ENCODE data around the gene PIAS3. TPM values are rescaled to one million over a fixed set of nuclear protein-coding genes. Genes with fewer than 3 reads are reported as not detected.

PIAS3 gene
- total and polyA plus RNA-seq, 2 experiments from 2014 or later: 35.7 to 45.4 TPM

DNA sequence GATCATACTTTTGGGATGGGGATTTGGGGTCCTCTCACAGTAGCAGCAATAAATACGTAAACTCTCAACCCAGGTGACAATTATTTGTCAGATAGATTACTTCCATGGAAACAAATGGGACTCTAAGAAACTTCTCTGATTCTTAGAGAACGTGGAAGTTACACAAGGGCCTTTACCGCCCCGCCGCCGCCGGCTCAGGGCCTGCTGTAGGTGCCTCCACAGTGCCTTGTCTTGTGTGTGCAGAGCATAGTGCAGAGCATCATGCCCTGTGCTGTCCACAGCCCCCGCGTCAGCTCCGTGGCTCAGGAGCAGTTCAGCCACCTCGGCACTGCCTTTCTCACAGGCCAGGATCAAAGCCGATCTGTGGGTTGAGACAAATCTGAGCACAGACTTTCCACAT lies 15.8 kb upstream of the PIAS3 start (continued):
- TF ChIP-seq, protein P1, sequence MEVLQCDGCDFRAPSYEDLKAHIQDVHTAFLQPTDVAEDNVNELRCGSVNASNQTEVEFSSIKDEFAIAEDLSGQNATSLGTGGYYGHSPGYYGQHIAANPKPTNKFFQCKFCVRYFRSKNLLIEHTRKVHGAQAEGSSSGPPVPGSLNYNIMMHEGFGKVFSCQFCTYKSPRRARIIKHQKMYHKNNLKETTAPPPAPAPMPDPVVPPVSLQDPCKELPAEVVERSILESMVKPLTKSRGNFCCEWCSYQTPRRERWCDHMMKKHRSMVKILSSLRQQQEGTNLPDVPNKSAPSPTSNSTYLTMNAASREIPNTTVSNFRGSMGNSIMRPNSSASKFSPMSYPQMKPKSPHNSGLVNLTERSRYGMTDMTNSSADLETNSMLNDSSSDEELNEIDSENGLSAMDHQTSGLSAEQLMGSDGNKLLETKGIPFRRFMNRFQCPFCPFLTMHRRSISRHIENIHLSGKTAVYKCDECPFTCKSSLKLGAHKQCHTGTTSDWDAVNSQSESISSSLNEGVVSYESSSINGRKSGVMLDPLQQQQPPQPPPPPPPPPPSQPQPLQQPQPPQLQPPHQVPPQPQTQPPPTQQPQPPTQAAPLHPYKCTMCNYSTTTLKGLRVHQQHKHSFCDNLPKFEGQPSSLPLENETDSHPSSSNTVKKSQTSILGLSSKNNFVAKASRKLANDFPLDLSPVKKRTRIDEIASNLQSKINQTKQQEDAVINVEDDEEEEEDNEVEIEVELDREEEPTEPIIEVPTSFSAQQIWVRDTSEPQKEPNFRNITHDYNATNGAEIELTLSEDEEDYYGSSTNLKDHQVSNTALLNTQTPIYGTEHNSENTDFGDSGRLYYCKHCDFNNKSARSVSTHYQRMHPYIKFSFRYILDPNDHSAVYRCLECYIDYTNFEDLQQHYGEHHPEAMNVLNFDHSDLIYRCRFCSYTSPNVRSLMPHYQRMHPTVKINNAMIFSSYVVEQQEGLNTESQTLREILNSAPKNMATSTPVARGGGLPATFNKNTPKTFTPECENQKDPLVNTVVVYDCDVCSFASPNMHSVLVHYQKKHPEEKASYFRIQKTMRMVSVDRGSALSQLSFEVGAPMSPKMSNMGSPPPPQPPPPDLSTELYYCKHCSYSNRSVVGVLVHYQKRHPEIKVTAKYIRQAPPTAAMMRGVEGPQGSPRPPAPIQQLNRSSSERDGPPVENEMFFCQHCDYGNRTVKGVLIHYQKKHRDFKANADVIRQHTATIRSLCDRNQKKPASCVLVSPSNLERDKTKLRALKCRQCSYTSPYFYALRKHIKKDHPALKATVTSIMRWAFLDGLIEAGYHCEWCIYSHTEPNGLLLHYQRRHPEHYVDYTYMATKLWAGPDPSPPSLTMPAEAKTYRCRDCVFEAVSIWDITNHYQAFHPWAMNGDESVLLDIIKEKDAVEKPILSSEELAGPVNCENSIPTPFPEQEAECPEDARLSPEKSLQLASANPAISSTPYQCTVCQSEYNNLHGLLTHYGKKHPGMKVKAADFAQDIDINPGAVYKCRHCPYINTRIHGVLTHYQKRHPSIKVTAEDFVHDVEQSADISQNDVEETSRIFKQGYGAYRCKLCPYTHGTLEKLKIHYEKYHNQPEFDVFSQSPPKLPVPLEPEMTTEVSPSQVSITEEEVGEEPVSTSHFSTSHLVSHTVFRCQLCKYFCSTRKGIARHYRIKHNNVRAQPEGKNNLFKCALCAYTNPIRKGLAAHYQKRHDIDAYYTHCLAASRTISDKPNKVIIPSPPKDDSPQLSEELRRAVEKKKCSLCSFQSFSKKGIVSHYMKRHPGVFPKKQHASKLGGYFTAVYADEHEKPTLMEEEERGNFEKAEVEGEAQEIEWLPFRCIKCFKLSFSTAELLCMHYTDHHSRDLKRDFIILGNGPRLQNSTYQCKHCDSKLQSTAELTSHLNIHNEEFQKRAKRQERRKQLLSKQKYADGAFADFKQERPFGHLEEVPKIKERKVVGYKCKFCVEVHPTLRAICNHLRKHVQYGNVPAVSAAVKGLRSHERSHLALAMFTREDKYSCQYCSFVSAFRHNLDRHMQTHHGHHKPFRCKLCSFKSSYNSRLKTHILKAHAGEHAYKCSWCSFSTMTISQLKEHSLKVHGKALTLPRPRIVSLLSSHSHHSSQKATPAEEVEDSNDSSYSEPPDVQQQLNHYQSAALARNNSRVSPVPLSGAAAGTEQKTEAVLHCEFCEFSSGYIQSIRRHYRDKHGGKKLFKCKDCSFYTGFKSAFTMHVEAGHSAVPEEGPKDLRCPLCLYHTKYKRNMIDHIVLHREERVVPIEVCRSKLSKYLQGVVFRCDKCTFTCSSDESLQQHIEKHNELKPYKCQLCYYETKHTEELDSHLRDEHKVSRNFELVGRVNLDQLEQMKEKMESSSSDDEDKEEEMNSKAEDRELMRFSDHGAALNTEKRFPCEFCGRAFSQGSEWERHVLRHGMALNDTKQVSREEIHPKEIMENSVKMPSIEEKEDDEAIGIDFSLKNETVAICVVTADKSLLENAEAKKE (CRISPR knock-in tag; IDR thresholded peaks at IDR 0.05): no peak
- TF ChIP-seq NANOG (IDR thresholded peaks at IDR 0.05; ENCODE audit: borderline replicate concordance) (no peak), EZH2phosphoT487 (IDR thresholded peaks at IDR 0.05; ENCODE audit: unreplicated experiment) (no peak), ZNF331 (CRISPR knock-in tag; IDR thresholded peaks at IDR 0.05; ENCODE audit: low read depth) (no peak)

DNA sequence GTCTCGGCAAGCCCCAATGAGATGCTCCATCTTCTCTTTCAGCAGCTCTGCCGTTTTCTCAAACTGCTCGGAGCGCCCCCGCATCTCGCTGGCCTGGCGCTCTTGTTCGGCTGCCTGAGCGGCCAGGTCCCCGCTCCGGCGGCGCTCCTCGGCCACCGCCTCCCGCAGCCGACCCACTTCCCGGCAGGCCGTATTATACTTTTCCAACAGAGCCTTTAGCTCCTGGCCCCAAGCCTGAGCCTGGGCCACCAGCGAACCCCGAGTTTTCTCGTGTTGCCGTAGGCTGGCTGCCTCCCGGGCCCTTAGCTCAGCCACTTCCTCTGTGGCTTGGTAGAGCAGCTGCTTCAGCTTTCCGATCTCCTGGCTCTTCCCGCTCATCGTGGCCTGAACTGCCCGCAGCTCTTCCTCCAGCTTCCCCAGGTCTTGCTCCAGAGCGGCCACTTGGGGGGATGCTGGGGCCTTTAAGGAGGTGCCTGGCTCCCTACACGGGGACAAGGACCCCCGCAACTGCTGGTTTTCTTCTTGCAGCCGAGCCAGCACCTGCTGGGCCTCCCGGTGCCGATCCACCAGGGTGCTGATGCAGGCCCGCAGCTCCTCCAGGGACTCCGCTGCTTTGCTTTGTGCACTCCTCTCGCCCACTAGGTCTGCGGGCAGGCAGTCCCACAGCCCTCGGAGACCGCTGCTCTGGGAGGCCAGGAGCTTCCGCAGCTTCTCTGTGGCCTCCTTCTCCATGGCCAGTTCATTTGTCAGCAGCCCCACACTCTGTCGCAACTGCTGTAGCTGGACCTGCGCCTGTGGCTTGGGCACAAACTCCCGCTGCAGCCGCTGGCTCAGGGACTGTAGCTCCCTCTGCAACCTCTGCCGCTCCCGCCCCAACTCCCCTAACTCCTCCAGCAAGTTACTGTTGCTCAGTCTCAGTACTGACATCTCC lies 13.4 kb upstream of the PIAS3 start:
- 0 out of 3 replicates have a peak, but pooled peaks cover 4% of the 10 kb centered on the region for H3K9me3 Mint-ChIP-seq
- Histone ChIP-seq H3K79me2 (replicated peaks; ENCODE audit: insufficient read depth) (no peaks in the 10 kb centered on the region), H3F3A (replicated peaks; ENCODE audit: low read depth) (0 out of 2 replicates have a peak, but pooled peaks cover 7% of the 10 kb centered on the region), H3K4me2 (peak overlapping the region; percentile 86), H3K9me2 (ENCODE audit: insufficient read depth) (0 out of 2 replicates have a peak, but pooled peaks cover 3% of the 10 kb centered on the region), H4K20me1 (replicated peaks; ENCODE audit: insufficient read depth) (no peaks in the 10 kb centered on the region), H3K4me1 (ENCODE audit: insufficient read depth) (peaks cover 16% of the 10 kb centered on the region), H3K4me3 (peak overlapping the region; percentile 66), H2AFZ (peak overlapping the region; percentile 97), H3K27ac (ENCODE audit: low read depth) (no peak overlapping the region), H3K27me3 (ENCODE audit: insufficient read depth) (peaks cover 33% of the 10 kb centered on the region), H3K36me3 (ENCODE audit: insufficient read depth) (no peaks in the 10 kb centered on the region)
- peaks cover 4% of the 10 kb centered on the region; the same call in 1 of the 3 replicates for H3K36me3 Mint-ChIP-seq (ENCODE audit: low read depth)
- DNase-seq (ENCODE audit: low spot score) (peak; percentile 71), ATAC-seq (peak; percentile 82)
- H3K4me1 Mint-ChIP-seq: peaks cover 31% of the 10 kb centered on the region
- peaks cover 29% of the 10 kb centered on the region for H3K27me3 Mint-ChIP-seq (ENCODE audit: insufficient read depth, low read depth, poor library complexity)
- no peak overlapping the region for H3K27ac Mint-ChIP-seq
- peak overlapping the region; percentile 75 for H3K4me3 Mint-ChIP-seq
- no peak for TF ChIP-seq STAT1 (IDR thresholded peaks at IDR 0.05; ENCODE audit: unreplicated experiment)
- TF ChIP-seq ZNF114 (CRISPR knock-in tag; IDR thresholded peaks at IDR 0.05): no peak
- peak; percentile 38; the same call in 1 of the 2 replicates for TF ChIP-seq POLR2AphosphoS5 (IDR thresholded peaks at IDR 0.05; ENCODE audit: low read depth)
- TF ChIP-seq CREB1 (CRISPR knock-in tag; IDR thresholded peaks at IDR 0.05; ENCODE audit: low read depth): no peak
- TF ChIP-seq, protein P2, sequence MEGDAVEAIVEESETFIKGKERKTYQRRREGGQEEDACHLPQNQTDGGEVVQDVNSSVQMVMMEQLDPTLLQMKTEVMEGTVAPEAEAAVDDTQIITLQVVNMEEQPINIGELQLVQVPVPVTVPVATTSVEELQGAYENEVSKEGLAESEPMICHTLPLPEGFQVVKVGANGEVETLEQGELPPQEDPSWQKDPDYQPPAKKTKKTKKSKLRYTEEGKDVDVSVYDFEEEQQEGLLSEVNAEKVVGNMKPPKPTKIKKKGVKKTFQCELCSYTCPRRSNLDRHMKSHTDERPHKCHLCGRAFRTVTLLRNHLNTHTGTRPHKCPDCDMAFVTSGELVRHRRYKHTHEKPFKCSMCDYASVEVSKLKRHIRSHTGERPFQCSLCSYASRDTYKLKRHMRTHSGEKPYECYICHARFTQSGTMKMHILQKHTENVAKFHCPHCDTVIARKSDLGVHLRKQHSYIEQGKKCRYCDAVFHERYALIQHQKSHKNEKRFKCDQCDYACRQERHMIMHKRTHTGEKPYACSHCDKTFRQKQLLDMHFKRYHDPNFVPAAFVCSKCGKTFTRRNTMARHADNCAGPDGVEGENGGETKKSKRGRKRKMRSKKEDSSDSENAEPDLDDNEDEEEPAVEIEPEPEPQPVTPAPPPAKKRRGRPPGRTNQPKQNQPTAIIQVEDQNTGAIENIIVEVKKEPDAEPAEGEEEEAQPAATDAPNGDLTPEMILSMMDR (conservative IDR thresholded peaks at IDR 0.05; ENCODE audit: low read depth in 2 of 2): 0 out of 4 replicates have a peak, but pooled peaks have one; percentile 2 to 13
- TF ChIP-seq, protein P3, sequence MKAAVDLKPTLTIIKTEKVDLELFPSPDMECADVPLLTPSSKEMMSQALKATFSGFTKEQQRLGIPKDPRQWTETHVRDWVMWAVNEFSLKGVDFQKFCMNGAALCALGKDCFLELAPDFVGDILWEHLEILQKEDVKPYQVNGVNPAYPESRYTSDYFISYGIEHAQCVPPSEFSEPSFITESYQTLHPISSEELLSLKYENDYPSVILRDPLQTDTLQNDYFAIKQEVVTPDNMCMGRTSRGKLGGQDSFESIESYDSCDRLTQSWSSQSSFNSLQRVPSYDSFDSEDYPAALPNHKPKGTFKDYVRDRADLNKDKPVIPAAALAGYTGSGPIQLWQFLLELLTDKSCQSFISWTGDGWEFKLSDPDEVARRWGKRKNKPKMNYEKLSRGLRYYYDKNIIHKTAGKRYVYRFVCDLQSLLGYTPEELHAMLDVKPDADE (IDR thresholded peaks at IDR 0.05): no peak
- TF ChIP-seq ZNF331 (CRISPR knock-in tag; IDR thresholded peaks at IDR 0.05; ENCODE audit: low read depth): no peak
